ENCODE measurements around the gene DCAF11. TPM values are rescaled to one million over a fixed set of nuclear protein-coding genes. Genes with fewer than 3 reads are reported as not detected.

Gene DCAF11
- total RNA-seq, 2 donors from 2014 or later: 89.2 to 106 TPM

GRCh38 chr14:24164518-24164991 is 50.0 kb downstream of the DCAF11 start:
- TF ChIP-seq CTCF (IDR thresholded peaks at IDR 0.05): no peak
- Histone ChIP-seq H3K9ac (ENCODE audit: low read depth in 2 of 2, low read length in 2 of 2) (no peak overlapping the region), H3K27ac (no peak overlapping the region), H3K4me1 (peaks cover 13% of the 10 kb centered on the region), H3K9me3 (no peaks in the 10 kb centered on the region), H3K27me3 (no peaks in the 10 kb centered on the region), H3K4me3 (no peak overlapping the region), H3K36me3 (peaks cover 27% of the 10 kb centered on the region)
- DNase-seq: no peak
- intact Hi-C loops (cut with DNase I): no loop called here

GRCh38 chr14:24165785-24166184 is 51.2 kb downstream of the DCAF11 start:
- H3K27ac ChIP-seq: no peak overlapping the region
- H3K36me3 ChIP-seq: peaks cover 29% of the 10 kb centered on the region
- no peak for TF ChIP-seq CTCF (IDR thresholded peaks at IDR 0.05)
- no peak for DNase-seq
- no peaks in the 10 kb centered on the region for H3K9me3 ChIP-seq
- no peaks in the 10 kb centered on the region for H3K27me3 ChIP-seq
- peaks cover 13% of the 10 kb centered on the region for H3K4me1 ChIP-seq
- no peak overlapping the region for H3K4me3 ChIP-seq
- no peak overlapping the region for H3K9ac ChIP-seq (ENCODE audit: low read depth in 2 of 2, low read length in 2 of 2)
- intact Hi-C loops (cut with DNase I): no loop called here

GRCh38 chr14:24167469-24168114 is 53.0 kb downstream of the DCAF11 start:
- Histone ChIP-seq H3K4me1 (peaks cover 6% of the 10 kb centered on the region), H3K36me3 (peaks cover 29% of the 10 kb centered on the region), H3K27ac (no peak overlapping the region), H3K27me3 (no peaks in the 10 kb centered on the region), H3K4me3 (no peak overlapping the region), H3K9me3 (no peaks in the 10 kb centered on the region), H3K9ac (ENCODE audit: low read depth in 2 of 2, low read length in 2 of 2) (no peak overlapping the region)
- no peak for TF ChIP-seq CTCF (IDR thresholded peaks at IDR 0.05)
- intact Hi-C loops (cut with DNase I): no loop called here
- no peak for DNase-seq

GRCh38 chr14:24171422-24172260 is 57.1 kb downstream of the DCAF11 start, which contains the start of gene REC8:
Gene REC8 (plus strand): TSS chr14:24172080. CDS start chr14:24172553, 473 bp downstream.
- peak within 1 kb of the TSS in 1 of 2 donors; percentile 12 for H3K9ac ChIP-seq (ENCODE audit: low read depth in 2 of 2, low read length in 2 of 2)

More at GRCh38 chr14:24171422-24172260, 57.1 kb downstream of the DCAF11 start, which contains the start of gene REC8:
- Histone ChIP-seq H3K27me3 (no peaks in the 10 kb centered on the region), H3K27ac (no peak within 1 kb of the TSS), H3K9me3 (no peaks in the 10 kb centered on the region), H3K4me3 (peak within 1 kb of the TSS; percentile 25), H3K4me1 (no peaks in the 10 kb centered on the region), H3K36me3 (peaks cover 6% of the 10 kb centered on the region)
- peak; percentile 64 for DNase-seq
- intact Hi-C loops (cut with DNase I): no loop called here
- no peak for TF ChIP-seq CTCF (IDR thresholded peaks at IDR 0.05)
